Cardiac muscle cell (in vitro differentiated cells and primary cell): ENCODE measurements around the gene DNAH5. TPM values are rescaled to one million over a fixed set of nuclear protein-coding genes. Genes with fewer than 3 reads are reported as not detected.

Experiments
- DNase-seq, 2 donors: peaks; one replicate each; pipeline versions ENCODE4 v3.0.0 to v3.0.0-alpha.2; 2010 to 2017; ENCODE audit warnings: low read depth in 1 of 2, low spot score in 1 of 2
- H3K27ac ChIP-seq: fragments of 200-600 bp; sonication (generic); 2 replicates; pipeline ENCODE4 v1.5.1; 2016
- H3K27me3 ChIP-seq: fragments of 200-600 bp; sonication (generic); 2 replicates; pipeline ENCODE4 v1.6.0; 2016; ENCODE audit warnings: control low read depth
- H3K36me3 ChIP-seq: fragments of 200-600 bp; sonication (generic); 2 replicates; pipeline ENCODE4 v1.5.1; 2016; ENCODE audit warnings: control low read depth
- H3K4me1 ChIP-seq: fragments of 200-600 bp; sonication (generic); 2 replicates; pipeline ENCODE4 v1.8.1; 2017; ENCODE audit warnings: low read depth, mild to moderate bottlenecking, mixed run types
- H3K4me3 ChIP-seq: fragments of 200-600 bp; sonication (generic); 2 replicates; pipeline ENCODE4 v1.5.1; 2016; ENCODE audit warnings: mild to moderate bottlenecking
- H3K9me3 ChIP-seq: fragments of 200-600 bp; sonication (generic); 2 replicates; pipeline ENCODE4 v1.5.1; 2017; ENCODE audit warnings: low read depth, mild to moderate bottlenecking, control low read depth
- CTCF ChIP-seq: IDR thresholded peaks from 2 replicates; pipeline ENCODE4 v1.5.1; 2012; ENCODE audit warnings: low read depth, mild to moderate bottlenecking, low read length
- polyA plus RNA-seq: library from polyadenylated mRNA; unstranded; fragments of >200 nt; fragmentation: Nextera tagmentation; extraction: Ambion mirVana; gene quantifications from 2 replicates; pipeline ENCODE4 v1.2.1, GENCODE V29; 2016
- total RNA-seq: library from RNA; depleted of rRNA; stranded (reverse); fragments of >200 nt; gene quantifications from 2 replicates; pipeline ENCODE4 v1.2.3, GENCODE V29; 2016

DNAH5 gene
- total and polyA plus RNA-seq, 2 experiments from 2014 or later: 0.03 to 0.12 TPM

DNA sequence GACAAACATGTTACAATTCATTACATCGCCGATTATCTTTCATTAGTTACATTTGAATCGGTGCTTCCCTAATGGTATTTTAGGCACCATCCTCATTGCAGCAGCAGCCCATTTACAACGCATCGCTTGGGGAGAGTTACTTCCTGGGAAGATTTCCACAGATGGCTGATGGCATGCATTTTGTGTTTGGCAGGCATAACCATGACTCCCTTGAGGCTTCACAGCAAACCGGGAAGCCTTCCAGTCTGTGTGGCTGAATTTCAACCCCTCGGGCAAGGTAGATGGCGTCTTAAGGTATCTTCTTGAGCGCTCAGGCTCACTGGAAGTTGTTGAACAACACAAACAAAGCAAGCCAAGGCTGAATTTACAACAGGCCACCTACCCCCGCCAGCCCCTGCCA lies 1.6 kb upstream of the DNAH5 start:
- Histone ChIP-seq H3K27ac (no peak overlapping the region), H3K4me1 (no peaks in the 10 kb centered on the region), H3K4me3 (no peak overlapping the region), H3K9me3 (no peaks in the 10 kb centered on the region), H3K27me3 (no peaks in the 10 kb centered on the region), H3K36me3 (no peaks in the 10 kb centered on the region)
- DNase-seq: no peak
- TF ChIP-seq CTCF: no peak

- Histone ChIP-seq H3K4me3 (no peak overlapping the region), H3K4me1 (no peaks in the 10 kb centered on the region), H3K36me3 (no peaks in the 10 kb centered on the region), H3K9me3 (no peaks in the 10 kb centered on the region), H3K27ac (no peak overlapping the region), H3K27me3 (no peaks in the 10 kb centered on the region)
- no peak for DNase-seq
- no peak for TF ChIP-seq CTCF
Observed at GRCh38 chr5:13945271-13945670, 783 bp upstream of the DNAH5 start.

- H3K27me3 ChIP-seq: no peaks in the 10 kb centered on the region
- H3K4me1 ChIP-seq: no peaks in the 10 kb centered on the region
- H3K9me3 ChIP-seq: no peaks in the 10 kb centered on the region
- no peak overlapping the region for H3K27ac ChIP-seq
- TF ChIP-seq CTCF: no peak
- H3K36me3 ChIP-seq: no peaks in the 10 kb centered on the region
- no peak for DNase-seq
- H3K4me3 ChIP-seq: no peak overlapping the region
Observed at GRCh38 chr5:13943676-13944075, 812 bp downstream of the DNAH5 start.

DNA sequence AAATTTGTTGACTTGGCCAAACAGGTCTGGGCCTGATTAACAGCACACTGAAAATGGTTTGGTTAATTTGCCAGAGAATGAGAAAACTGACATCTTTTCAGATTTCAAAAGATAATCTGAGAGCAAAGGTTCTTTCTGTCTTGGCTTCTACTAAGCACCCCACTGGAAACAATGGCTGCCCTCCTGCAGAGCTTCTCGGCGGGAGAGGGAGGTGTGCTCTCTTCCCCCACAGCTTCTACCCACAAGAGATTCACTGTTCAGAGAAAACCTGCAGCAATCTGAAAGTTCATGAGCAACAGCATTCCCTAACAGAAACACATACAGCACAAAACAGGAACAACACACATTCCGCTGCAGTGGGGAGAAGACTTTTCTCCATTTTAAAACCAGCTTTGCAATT lies 3.0 kb downstream of the DNAH5 start:
- Histone ChIP-seq H3K4me1 (no peaks in the 10 kb centered on the region), H3K4me3 (no peak overlapping the region), H3K27ac (no peak overlapping the region), H3K9me3 (no peaks in the 10 kb centered on the region), H3K36me3 (no peaks in the 10 kb centered on the region), H3K27me3 (no peaks in the 10 kb centered on the region)
- no peak for DNase-seq
- no peak for TF ChIP-seq CTCF

- DNase-seq: no peak
- no peak for TF ChIP-seq CTCF
- no peaks in the 10 kb centered on the region for H3K36me3 ChIP-seq
- no peak overlapping the region for H3K4me3 ChIP-seq
- H3K9me3 ChIP-seq: no peaks in the 10 kb centered on the region
- H3K27ac ChIP-seq: no peak overlapping the region
- H3K4me1 ChIP-seq: no peaks in the 10 kb centered on the region
- H3K27me3 ChIP-seq: no peaks in the 10 kb centered on the region
Observed at GRCh38 chr5:13939638-13940037, 4.8 kb downstream of the DNAH5 start.

- DNase-seq: no peak
- H3K9me3 ChIP-seq: no peaks in the 10 kb centered on the region
- H3K4me1 ChIP-seq: no peaks in the 10 kb centered on the region
- no peak overlapping the region for H3K4me3 ChIP-seq
- H3K36me3 ChIP-seq: no peaks in the 10 kb centered on the region
- no peak overlapping the region for H3K27ac ChIP-seq
- TF ChIP-seq CTCF: no peak
- no peaks in the 10 kb centered on the region for H3K27me3 ChIP-seq
Observed at GRCh38 chr5:13934921-13935320, 9.6 kb downstream of the DNAH5 start.
